ENCODE measurements around the gene TMEM87B. TPM values are rescaled to one million over a fixed set of nuclear protein-coding genes. Genes with fewer than 3 reads are reported as not detected.

The TMEM87B gene
- total RNA-seq, 1 experiment from 2014 or later, result 10.6 TPM

DNA sequence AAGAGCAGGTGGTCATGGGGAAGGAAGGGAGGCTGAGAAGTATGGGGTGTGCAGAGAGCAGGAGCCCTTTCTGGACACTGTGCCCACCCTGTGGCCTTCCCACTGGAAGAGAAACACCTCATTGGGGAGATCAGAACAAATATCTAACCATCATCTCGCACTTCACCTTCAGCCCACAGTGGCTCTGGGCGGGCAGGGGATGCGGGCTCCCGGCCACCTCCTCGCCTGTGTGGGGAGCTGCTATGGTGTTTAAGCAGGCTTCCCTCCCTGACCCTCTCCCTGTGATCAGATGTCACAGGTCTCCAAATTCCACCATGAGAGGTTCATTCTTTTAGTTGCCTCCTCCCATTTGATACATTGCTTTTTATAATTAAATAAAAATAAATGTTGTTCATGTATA is 88.1 kb downstream of the TMEM87B start:
- DNase-seq (ENCODE audit: low spot score), result no peak
- no peaks in the 10 kb centered on the region for H3K9me3 Mint-ChIP-seq
- H3K36me3 Mint-ChIP-seq, result no peaks in the 10 kb centered on the region
- ChIA-PET POLR2A (no interaction called here), CTCF (no interaction called here)
- H3K27me3 Mint-ChIP-seq (ENCODE audit: low read depth), result peaks cover 37% of the 10 kb centered on the region
- TF ChIP-seq NFYB (CRISPR knock-in tag; conservative IDR thresholded peaks at IDR 0.05; ENCODE audit: low read depth), result no peak
- no peak for TF ChIP-seq RELA (CRISPR knock-in tag; IDR thresholded peaks at IDR 0.05; ENCODE audit: borderline replicate concordance)
- TF ChIP-seq, protein P1, sequence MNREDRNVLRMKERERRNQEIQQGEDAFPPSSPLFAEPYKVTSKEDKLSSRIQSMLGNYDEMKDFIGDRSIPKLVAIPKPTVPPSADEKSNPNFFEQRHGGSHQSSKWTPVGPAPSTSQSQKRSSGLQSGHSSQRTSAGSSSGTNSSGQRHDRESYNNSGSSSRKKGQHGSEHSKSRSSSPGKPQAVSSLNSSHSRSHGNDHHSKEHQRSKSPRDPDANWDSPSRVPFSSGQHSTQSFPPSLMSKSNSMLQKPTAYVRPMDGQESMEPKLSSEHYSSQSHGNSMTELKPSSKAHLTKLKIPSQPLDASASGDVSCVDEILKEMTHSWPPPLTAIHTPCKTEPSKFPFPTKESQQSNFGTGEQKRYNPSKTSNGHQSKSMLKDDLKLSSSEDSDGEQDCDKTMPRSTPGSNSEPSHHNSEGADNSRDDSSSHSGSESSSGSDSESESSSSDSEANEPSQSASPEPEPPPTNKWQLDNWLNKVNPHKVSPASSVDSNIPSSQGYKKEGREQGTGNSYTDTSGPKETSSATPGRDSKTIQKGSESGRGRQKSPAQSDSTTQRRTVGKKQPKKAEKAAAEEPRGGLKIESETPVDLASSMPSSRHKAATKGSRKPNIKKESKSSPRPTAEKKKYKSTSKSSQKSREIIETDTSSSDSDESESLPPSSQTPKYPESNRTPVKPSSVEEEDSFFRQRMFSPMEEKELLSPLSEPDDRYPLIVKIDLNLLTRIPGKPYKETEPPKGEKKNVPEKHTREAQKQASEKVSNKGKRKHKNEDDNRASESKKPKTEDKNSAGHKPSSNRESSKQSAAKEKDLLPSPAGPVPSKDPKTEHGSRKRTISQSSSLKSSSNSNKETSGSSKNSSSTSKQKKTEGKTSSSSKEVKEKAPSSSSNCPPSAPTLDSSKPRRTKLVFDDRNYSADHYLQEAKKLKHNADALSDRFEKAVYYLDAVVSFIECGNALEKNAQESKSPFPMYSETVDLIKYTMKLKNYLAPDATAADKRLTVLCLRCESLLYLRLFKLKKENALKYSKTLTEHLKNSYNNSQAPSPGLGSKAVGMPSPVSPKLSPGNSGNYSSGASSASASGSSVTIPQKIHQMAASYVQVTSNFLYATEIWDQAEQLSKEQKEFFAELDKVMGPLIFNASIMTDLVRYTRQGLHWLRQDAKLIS (CRISPR knock-in tag; IDR thresholded peaks at IDR 0.05; ENCODE audit: borderline replicate concordance), result no peak
- TF ChIP-seq, protein P2, sequence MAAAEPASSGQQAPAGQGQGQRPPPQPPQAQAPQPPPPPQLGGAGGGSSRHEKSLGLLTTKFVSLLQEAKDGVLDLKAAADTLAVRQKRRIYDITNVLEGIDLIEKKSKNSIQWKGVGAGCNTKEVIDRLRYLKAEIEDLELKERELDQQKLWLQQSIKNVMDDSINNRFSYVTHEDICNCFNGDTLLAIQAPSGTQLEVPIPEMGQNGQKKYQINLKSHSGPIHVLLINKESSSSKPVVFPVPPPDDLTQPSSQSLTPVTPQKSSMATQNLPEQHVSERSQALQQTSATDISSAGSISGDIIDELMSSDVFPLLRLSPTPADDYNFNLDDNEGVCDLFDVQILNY (CRISPR knock-in tag; IDR thresholded peaks at IDR 0.05), result no peak
- TF ChIP-seq JAZF1 (CRISPR knock-in tag; IDR thresholded peaks at IDR 0.05), result no peak
- no peak for ATAC-seq
- peaks cover 8% of the 10 kb centered on the region for H3K4me1 Mint-ChIP-seq
- no peak overlapping the region for H3K4me3 Mint-ChIP-seq
- H3K27ac Mint-ChIP-seq, result no peak overlapping the region

DNA sequence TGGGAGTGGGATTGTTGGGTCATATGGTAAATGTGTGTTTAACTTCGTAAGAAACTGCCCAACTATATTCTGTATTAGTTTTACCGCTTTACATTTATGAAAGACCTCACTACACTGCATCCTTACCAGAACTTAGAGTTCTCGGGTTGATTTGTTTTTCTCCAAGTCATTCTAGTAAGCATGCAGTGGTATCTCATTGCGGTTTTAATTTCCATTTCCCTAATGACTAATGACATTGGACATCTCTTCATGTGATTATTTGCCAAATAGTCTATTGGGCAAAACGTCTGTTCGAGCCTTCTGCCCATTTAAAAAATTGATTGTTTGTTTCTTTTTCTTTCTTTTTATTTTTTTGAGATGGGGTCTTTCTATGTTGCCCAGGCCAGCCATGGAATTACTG is 89.9 kb downstream of the TMEM87B start:
- POLR2A ChIA-PET, result no interaction called here
- H3K9me3 Mint-ChIP-seq, result no peaks in the 10 kb centered on the region
- CTCF ChIA-PET, result no interaction called here
- H3K27me3 Mint-ChIP-seq (ENCODE audit: low read depth), result peaks cover 31% of the 10 kb centered on the region
- no peak overlapping the region for H3K27ac Mint-ChIP-seq
- H3K36me3 Mint-ChIP-seq, result no peaks in the 10 kb centered on the region
- DNase-seq (ENCODE audit: low spot score), result no peak
- no peak overlapping the region for H3K4me3 Mint-ChIP-seq
- peaks cover 8% of the 10 kb centered on the region for H3K4me1 Mint-ChIP-seq
- TF ChIP-seq EMX1 (CRISPR knock-in tag; IDR thresholded peaks at IDR 0.05), result no peak
- TF ChIP-seq RORB (CRISPR knock-in tag; IDR thresholded peaks at IDR 0.05), result no peak
- no peak for TF ChIP-seq GABPB1 (CRISPR knock-in tag; IDR thresholded peaks at IDR 0.05)
- TF ChIP-seq TEAD1 (CRISPR knock-in tag; IDR thresholded peaks at IDR 0.05), result no peak
- TF ChIP-seq, protein P3, sequence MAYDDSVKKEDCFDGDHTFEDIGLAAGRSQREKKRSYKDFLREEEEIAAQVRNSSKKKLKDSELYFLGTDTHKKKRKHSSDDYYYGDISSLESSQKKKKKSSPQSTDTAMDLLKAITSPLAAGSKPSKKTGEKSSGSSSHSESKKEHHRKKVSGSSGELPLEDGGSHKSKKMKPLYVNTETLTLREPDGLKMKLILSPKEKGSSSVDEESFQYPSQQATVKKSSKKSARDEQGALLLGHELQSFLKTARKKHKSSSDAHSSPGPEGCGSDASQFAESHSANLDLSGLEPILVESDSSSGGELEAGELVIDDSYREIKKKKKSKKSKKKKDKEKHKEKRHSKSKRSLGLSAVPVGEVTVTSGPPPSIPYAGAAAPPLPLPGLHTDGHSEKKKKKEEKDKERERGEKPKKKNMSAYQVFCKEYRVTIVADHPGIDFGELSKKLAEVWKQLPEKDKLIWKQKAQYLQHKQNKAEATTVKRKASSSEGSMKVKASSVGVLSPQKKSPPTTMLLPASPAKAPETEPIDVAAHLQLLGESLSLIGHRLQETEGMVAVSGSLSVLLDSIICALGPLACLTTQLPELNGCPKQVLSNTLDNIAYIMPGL (CRISPR knock-in tag; IDR thresholded peaks at IDR 0.05), result no peak
- TF ChIP-seq, protein P4, sequence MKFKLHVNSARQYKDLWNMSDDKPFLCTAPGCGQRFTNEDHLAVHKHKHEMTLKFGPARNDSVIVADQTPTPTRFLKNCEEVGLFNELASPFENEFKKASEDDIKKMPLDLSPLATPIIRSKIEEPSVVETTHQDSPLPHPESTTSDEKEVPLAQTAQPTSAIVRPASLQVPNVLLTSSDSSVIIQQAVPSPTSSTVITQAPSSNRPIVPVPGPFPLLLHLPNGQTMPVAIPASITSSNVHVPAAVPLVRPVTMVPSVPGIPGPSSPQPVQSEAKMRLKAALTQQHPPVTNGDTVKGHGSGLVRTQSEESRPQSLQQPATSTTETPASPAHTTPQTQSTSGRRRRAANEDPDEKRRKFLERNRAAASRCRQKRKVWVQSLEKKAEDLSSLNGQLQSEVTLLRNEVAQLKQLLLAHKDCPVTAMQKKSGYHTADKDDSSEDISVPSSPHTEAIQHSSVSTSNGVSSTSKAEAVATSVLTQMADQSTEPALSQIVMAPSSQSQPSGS (CRISPR knock-in tag; IDR thresholded peaks at IDR 0.05; ENCODE audit: borderline replicate concordance, low read depth), result no peak
- no peak for TF ChIP-seq GRHL2 (CRISPR knock-in tag; IDR thresholded peaks at IDR 0.05; ENCODE audit: insufficient replicate concordance, severe bottlenecking)
- TF ChIP-seq, protein P5, sequence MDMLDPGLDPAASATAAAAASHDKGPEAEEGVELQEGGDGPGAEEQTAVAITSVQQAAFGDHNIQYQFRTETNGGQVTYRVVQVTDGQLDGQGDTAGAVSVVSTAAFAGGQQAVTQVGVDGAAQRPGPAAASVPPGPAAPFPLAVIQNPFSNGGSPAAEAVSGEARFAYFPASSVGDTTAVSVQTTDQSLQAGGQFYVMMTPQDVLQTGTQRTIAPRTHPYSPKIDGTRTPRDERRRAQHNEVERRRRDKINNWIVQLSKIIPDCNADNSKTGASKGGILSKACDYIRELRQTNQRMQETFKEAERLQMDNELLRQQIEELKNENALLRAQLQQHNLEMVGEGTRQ (CRISPR knock-in tag; IDR thresholded peaks at IDR 0.05), result no peak
- no peak for TF ChIP-seq SMAD4 (CRISPR knock-in tag; IDR thresholded peaks at IDR 0.05)
- no peak for TF ChIP-seq OVOL2 (CRISPR knock-in tag; IDR thresholded peaks at IDR 0.05; ENCODE audit: borderline replicate concordance)
- TF ChIP-seq, protein P6, sequence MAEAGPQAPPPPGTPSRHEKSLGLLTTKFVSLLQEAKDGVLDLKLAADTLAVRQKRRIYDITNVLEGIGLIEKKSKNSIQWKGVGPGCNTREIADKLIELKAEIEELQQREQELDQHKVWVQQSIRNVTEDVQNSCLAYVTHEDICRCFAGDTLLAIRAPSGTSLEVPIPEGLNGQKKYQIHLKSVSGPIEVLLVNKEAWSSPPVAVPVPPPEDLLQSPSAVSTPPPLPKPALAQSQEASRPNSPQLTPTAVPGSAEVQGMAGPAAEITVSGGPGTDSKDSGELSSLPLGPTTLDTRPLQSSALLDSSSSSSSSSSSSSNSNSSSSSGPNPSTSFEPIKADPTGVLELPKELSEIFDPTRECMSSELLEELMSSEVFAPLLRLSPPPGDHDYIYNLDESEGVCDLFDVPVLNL (CRISPR knock-in tag; IDR thresholded peaks at IDR 0.05; ENCODE audit: borderline replicate concordance, low read depth), result no peak
- TF ChIP-seq ZNF317 (CRISPR knock-in tag; IDR thresholded peaks at IDR 0.05; ENCODE audit: borderline replicate concordance, low read depth), result no peak
- ATAC-seq, result no peak
